ENCODE results near the gene GPX1. TPM values are rescaled to one million over a fixed set of nuclear protein-coding genes. Genes with fewer than 3 reads are reported as not detected.
A peak's percentile ranks its signal among the peaks of the same experiment; 100 is the strongest.
"Not testable (repeated sequence)": the region's sequence is repeated elsewhere in the genome, so short reads cannot be mapped to it uniquely, and the experiment has no call there.

Gene GPX1
- total RNA-seq, result 115 TPM
- long read RNA-seq, transcript GPX1-202 (2 exons, 1,151 nt), result major isoform, 104 of 119 reads
- long read RNA-seq, transcript GPX1-201 (1 exons, 1,135 nt), result minor isoform, 14 of 119 reads
- long read RNA-seq, partial matches to known transcripts, result 0 of 119 reads
- long read RNA-seq, other reads (novel, unspliced or antisense), result 1 of 119 reads

- peak within 1 kb of the TSS; percentile 80 for H3K4me3 ChIP-seq
- peak; percentile 18 for TF ChIP-seq CTCF (IDR thresholded peaks at IDR 0.05; ENCODE audit: borderline replicate concordance)
Observed at GRCh38 chr3:49358217-49358883, at the start of gene GPX1. Gene GPX1 (minus strand): TSS chr3:49358353. CDS start chr3:49358278, 75 bp downstream.

GRCh38 chr3:49406571-49407565 is 48.7 kb upstream of the GPX1 start:
- Histone ChIP-seq H3K27ac (replicated peaks) (peak overlapping the region; percentile 57), H3K9me3 (replicated peaks) (no peaks in the 10 kb centered on the region), H3K27me3 (ENCODE audit: low read depth) (no peaks in the 10 kb centered on the region), H3K36me3 (peaks cover 12% of the 10 kb centered on the region), H3K4me1 (peaks cover 93% of the 10 kb centered on the region), H3K4me3 (peak overlapping the region; percentile 20)
- TF ChIP-seq CTCF (IDR thresholded peaks at IDR 0.05; ENCODE audit: borderline replicate concordance), result no peak
- DNase-seq, result no peak
- intact Hi-C loops (cut with micrococcal nuclease), result no loop called here

More at GRCh38 chr3:49358217-49358883, at the start of gene GPX1:
- H3K27me3 ChIP-seq (ENCODE audit: low read depth), result no peaks in the 10 kb centered on the region
- no peaks in the 10 kb centered on the region for H3K9me3 ChIP-seq (replicated peaks)
- H3K36me3 ChIP-seq, result peaks cover 61% of the 10 kb centered on the region
- peak within 1 kb of the TSS; percentile 92 for H3K27ac ChIP-seq (replicated peaks)
- peak; percentile 97 for DNase-seq
- H3K4me1 ChIP-seq, result peaks cover 47% of the 10 kb centered on the region
- intact Hi-C loops (cut with micrococcal nuclease), result no loop called here

GRCh38 chr3:49405570-49405969 is 47.4 kb upstream of the GPX1 start:
- peaks cover 96% of the 10 kb centered on the region for H3K4me1 ChIP-seq
- H3K27me3 ChIP-seq (ENCODE audit: low read depth); DNase-seq; intact Hi-C loops (cut with micrococcal nuclease); H3K9me3 ChIP-seq (replicated peaks): not testable (repeated sequence)
- peaks cover 12% of the 10 kb centered on the region for H3K36me3 ChIP-seq
- H3K27ac ChIP-seq (replicated peaks), result peak overlapping the region; percentile 57
- peak overlapping the region; percentile 3 for H3K4me3 ChIP-seq

- Histone ChIP-seq H3K27ac (replicated peaks) (no peak overlapping the region), H3K4me1 (peaks cover 96% of the 10 kb centered on the region)
- no peak for DNase-seq
Observed at GRCh38 chr3:49403891-49404290, 45.7 kb upstream of the GPX1 start.

GRCh38 chr3:49401766-49402165 is 43.6 kb upstream of the GPX1 start:
- TF ChIP-seq CTCF (IDR thresholded peaks at IDR 0.05; ENCODE audit: borderline replicate concordance), result no peak
- Histone ChIP-seq H3K9me3 (replicated peaks) (no peaks in the 10 kb centered on the region), H3K4me3 (no peak overlapping the region), H3K4me1 (peaks cover 96% of the 10 kb centered on the region), H3K27me3 (ENCODE audit: low read depth) (no peaks in the 10 kb centered on the region), H3K36me3 (peaks cover 13% of the 10 kb centered on the region), H3K27ac (replicated peaks) (no peak overlapping the region)
- DNase-seq, result no peak
- intact Hi-C loops (cut with micrococcal nuclease), result no loop called here

More at GRCh38 chr3:49403891-49404290, 45.7 kb upstream of the GPX1 start:
- TF ChIP-seq CTCF (IDR thresholded peaks at IDR 0.05; ENCODE audit: borderline replicate concordance), result no peak
- H3K9me3 ChIP-seq (replicated peaks), result no peaks in the 10 kb centered on the region
- intact Hi-C loops (cut with micrococcal nuclease), result no loop called here
- H3K4me3 ChIP-seq, result no peak overlapping the region
- H3K27me3 ChIP-seq (ENCODE audit: low read depth), result no peaks in the 10 kb centered on the region
- H3K36me3 ChIP-seq, result peaks cover 12% of the 10 kb centered on the region

Data from left ventricle myocardium inferior (tissue), 1 donor.